GM21717 (cell line): ENCODE results near the gene ANKRD33B.

Experiments used
- ATAC-seq: cut with Tn5 transposase; IDR thresholded peaks from one replicate; pipeline ENCODE4 v1.9.1; 2021; ENCODE audit warnings: mild to moderate bottlenecking, moderate library complexity; ENCODE audit not compliant: unreplicated experiment

Gene ANKRD33B

DNA sequence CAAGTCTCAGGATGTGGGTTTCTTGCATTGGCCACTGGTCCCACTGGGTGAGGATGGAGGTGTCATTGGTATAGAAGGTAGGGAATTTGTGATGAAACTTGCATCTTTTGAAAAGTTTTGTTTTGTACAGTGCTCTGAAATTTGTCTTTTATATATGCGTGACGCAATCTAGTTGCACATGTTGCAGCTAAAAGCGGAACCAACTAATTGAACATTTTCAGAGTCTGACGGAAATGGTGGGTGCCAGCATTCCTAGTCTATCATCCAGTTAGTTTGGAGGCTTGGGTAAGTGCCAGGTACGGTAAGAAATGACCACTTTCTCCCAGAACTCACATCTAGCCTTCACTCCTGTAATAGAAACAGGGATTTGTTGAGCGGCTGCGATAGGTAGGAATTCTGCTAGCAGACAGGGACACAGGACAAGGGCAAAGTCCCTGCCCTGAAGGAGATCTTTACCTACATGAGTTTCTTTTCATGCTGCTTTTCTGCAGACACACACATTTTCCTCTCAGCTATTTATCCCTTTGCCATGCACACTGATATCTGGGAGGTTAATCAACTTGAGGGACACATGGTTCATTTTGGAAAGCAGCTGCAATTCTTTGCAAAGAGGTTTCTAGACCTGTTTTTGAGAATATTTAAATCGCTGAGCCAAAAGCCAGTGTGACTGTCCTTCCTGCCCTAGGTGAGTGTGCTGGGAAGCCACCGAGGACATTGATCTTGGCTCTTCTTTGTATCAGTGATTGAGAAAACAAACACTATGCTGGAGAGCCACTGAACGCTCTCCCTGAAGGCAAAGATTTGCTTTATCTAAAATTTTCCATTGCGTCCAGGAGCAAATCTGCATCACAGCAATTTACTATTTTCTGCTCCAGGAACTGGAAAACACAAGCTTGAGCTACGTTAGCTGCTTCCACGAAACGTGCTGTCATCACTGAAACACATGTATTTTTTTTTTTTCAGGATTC lies 107.5 kb downstream of the ANKRD33B start:
- ATAC-seq, result no peak

DNA sequence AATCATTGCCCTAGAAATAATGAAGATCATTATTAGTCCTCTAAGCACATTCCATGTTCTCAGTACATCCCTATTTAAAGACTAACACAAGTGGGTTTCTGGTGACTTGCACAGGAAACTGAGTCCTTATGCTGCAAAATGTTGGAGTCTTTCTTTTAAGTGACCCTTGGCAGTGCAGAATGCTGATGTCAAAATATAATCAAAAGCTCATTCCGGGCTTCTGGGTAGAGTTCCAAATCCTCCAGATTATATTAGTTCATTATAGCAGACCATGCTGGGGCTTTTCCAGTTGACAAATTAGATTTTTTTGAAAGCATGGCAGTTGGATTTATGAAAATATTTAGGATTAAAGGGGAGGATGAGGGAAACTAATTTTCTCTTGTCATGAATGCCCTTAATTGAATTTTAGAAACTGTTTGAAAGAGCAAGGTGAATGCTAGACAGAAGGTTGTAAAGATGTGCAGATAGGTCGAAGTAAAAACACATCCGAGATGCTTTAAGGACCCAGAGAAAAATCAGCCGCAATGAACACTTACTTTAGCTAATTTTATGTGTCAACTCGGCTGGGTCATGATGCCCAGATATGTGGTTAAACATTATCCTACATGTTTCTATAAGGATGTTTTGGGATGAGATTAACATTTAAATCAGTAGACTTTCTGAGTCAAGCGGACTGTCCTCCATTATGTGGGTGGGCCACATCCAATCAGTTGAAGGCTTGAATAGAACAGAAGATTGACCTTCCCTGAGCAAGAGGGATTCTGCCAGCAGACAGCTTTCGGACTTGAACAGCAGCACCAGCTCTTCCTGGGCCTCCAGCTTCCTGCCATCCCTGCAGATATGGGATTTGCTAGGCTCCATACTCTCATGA lies 108.5 kb downstream of the ANKRD33B start:
- no peak for ATAC-seq

- ATAC-seq, result no peak
Measured at GRCh38 chr5:10673017-10673389, 109.1 kb downstream of the ANKRD33B start.

DNA sequence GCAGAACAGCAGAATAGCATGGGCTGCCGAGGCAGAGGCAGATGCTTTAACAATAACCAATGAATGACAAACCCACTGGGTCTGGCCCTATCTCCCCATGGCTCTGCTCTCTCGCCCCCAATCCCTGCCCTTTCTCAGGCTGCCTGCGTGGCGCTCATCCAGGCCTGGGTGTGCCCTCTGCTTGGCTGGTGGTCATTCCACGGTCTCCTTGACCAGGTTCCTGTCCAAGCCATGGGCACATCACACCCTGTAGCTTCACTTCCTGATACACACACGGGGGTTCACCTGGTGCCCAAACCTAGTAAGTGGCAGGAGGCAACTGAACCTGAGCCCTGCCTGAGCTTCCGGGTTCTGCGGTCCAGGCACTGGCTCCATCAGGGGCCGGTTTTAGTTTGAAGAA lies 109.5 kb downstream of the ANKRD33B start:
- no peak for ATAC-seq

DNA sequence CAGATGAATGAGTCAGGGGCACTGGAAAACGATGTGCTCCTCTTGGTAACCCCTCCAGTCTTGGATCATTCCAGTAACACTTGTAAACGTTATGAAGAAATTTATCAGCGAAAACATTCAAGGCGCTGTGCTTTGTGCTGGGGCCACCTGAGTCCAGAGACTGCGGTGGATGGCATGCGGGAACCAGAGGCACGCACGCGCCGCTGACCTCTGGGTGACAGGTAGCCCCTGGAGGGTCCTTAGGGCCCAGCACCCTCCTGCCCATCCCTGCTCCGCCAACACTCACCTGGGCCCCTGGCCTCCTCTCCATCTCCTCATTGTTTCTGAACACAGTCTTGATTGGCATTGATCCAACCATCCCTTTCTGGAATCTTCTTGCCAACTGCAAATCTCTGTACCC lies 110.2 kb downstream of the ANKRD33B start:
- no peak for ATAC-seq

DNA sequence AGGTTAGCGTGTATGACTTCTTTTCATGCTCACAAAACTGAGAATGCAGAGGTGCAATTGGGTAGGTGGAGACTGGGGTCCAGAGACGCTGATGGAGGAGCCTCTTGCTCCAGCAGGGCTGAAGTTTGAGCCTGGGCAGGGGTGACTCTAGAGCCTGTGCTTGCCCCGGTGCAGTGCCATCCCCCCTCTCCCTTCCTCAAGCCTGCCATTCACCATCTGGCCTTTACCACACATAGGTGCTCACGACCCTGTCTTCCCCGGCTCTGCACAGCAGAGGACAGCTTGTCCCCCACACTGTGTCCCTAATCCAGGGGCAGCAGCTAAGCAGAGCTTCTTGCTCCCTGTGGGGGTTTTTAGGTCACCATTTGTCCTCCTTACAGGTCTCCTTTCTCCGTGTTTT lies 110.7 kb downstream of the ANKRD33B start:
- no peak for ATAC-seq

- no peak for ATAC-seq
Measured at GRCh38 chr5:10675177-10675700, 111.4 kb downstream of the ANKRD33B start.

DNA sequence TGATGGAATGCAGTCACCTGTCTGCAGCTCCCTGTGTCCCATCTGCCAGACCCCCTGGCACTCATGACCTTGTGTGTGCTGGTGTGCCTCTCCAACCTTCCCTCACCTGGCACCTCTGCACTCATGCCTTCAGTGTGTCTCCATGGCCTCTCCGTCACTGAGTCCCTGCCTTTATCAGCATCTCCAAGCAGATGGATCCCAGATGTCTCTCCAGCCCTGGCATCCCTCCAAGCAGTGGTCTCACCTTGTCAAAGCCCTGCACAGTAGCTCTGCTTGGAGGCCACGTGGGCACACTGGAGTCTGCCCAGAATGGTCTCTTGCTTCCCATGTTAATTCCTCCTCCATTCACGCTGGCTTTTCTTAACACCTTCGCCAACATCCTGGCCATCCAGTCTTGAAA lies 112.4 kb downstream of the ANKRD33B start:
- no peak for ATAC-seq

GRCh38 chr5:10676946-10677345 lies 113.1 kb downstream of the ANKRD33B start:
- no peak for ATAC-seq

- no peak for ATAC-seq
Measured at GRCh38 chr5:10677533-10677932, 113.7 kb downstream of the ANKRD33B start.

- no peak for ATAC-seq
Measured at GRCh38 chr5:10678244-10678643, 114.4 kb downstream of the ANKRD33B start.

- ATAC-seq, result no peak
Measured at GRCh38 chr5:10679336-10679988, 115.6 kb downstream of the ANKRD33B start.

- no peak for ATAC-seq
Measured at GRCh38 chr5:10680876-10681481, 117.1 kb downstream of the ANKRD33B start.

GRCh38 chr5:10681731-10682679 lies 118.1 kb downstream of the ANKRD33B start:
- ATAC-seq, result no peak

DNA sequence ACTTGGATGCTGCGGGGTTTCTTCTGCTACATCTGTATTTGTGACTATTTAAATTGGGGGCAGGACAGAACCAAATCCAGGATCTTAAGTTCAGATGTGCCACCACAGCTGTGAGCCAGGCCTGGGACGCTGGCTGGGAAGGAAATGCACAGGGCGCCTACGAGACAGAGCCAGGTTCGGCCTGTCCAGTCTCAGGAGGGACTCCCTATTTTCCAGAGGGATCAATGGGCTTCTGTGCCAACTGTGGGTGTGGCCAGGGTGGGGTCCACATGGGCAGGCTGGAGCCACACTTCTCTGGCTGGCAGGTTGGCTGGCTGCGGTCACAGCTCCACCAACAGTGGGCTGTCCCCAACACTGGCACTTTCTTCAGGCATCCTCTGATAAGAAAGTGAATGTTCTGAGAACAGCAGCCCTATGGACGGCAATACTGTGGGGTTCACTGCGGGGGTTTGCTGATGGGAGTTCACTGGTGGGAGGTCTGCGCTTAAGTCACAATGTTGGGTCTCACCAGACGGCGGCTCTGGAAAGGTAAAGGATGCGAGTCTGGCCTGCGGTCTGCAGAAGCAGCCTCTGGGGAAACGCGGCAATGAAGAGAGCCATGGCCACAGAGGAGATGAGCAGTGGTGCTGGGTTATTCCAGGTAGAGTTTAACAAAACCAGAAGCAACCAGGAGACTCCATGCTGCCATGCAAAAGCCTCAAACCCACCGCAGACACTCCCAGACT lies 119.1 kb downstream of the ANKRD33B start:
- no peak for ATAC-seq

- ATAC-seq, result peak; percentile 50
Measured at GRCh38 chr5:10684303-10685086, 120.6 kb downstream of the ANKRD33B start.

DNA sequence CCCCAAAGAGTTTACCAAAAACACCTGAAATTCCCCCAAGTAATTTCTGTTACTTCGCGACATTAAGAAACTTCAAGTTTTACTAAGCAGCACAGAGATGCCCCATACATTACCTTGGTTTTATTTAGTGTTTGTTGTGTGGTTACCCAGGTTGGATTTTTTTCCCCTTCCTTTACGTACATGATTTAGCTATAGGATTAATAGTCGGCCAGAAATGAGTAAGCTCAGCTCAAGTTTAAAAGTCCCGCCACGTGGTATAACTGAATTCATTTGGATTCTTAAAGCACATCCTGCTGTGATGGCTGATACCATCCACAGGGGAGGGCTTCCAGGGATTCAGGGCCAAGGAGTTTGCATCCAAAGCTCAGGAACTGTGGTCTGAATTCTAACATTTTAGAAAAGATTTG lies 121.2 kb downstream of the ANKRD33B start:
- ATAC-seq, result peak; percentile 77

- no peak for ATAC-seq
Measured at GRCh38 chr5:10686890-10687289, 123.0 kb downstream of the ANKRD33B start.
